HepG2 (cell line): Measurements from ENCODE around the gene MYL11. TPM values are rescaled to one million over a fixed set of nuclear protein-coding genes. Genes with fewer than 3 reads are reported as not detected.

Experiments
- CBFB ChIP-seq: sonication (generic); formaldehyde crosslinking; IDR thresholded peaks from 2 replicates; pipeline ENCODE4 v1.4.0; 2020; ENCODE audit warnings: missing genetic modification reagents
- CBX2 ChIP-seq, 2 experiments: fragments of 200-600 bp in 1 of 2; sonication (generic); formaldehyde crosslinking in 1 of 2; IDR thresholded peaks; 2 replicates each; pipeline versions ENCODE4 v1.7.0 to v1.8.1; 2018 to 2022; ENCODE audit warnings: low read depth in 2 of 2, low read length in 1 of 2, mild to moderate bottlenecking in 1 of 2, missing genetic modification reagents in 1 of 2
- GPN1 ChIP-seq: sonication (generic); formaldehyde crosslinking; IDR thresholded peaks from 2 replicates; pipeline ENCODE4 v1.5.1; 2020; ENCODE audit warnings: missing genetic modification reagents, borderline replicate concordance
- HOXD1 ChIP-seq: sonication (generic); formaldehyde crosslinking; IDR thresholded peaks from 2 replicates; pipeline ENCODE4 v1.5.0; 2020; ENCODE audit warnings: missing genetic modification reagents
- KAT2B ChIP-seq: fragments of 150-350 bp; IDR thresholded peaks from 2 replicates; pipeline ENCODE4 v1.6.1; 2014; ENCODE audit warnings: low read depth, low read length, borderline replicate concordance
- MAFG ChIP-seq: sonication (generic); formaldehyde crosslinking; IDR thresholded peaks from 2 replicates; pipeline ENCODE4 v1.5.1; 2020; ENCODE audit warnings: mild to moderate bottlenecking, missing genetic modification reagents
- MAZ ChIP-seq, 2 experiments: sonication (generic) in 1 of 2; formaldehyde crosslinking in 1 of 2; IDR thresholded peaks; 2 replicates each; pipeline versions ENCODE4 v1.5.0 to v1.6.1; 2012 to 2020; ENCODE audit warnings: low read depth in 2 of 2, mild to moderate bottlenecking in 2 of 2, borderline replicate concordance in 1 of 2, improper control_type of control experiment in 1 of 2, low read length in 1 of 2, missing genetic modification reagents in 1 of 2, moderate library complexity in 1 of 2
- MIXL1 ChIP-seq: IDR thresholded peaks from 2 replicates; pipeline ENCODE4 v1.6.1; 2016
- NFRKB ChIP-seq: fragments of 450-650 bp; IDR thresholded peaks from 2 replicates; pipeline ENCODE4 v1.6.1; 2017
- PATZ1 ChIP-seq: sonication (generic); formaldehyde crosslinking; IDR thresholded peaks from 2 replicates; pipeline ENCODE4 v1.4.0; 2020; ENCODE audit warnings: missing genetic modification reagents
- POLR2AphosphoS2 ChIP-seq: IDR thresholded peaks from 2 replicates; pipeline ENCODE4 v1.6.1; 2011; ENCODE audit warnings: low read depth, low read length, improper control_type of control experiment
- PRPF4 ChIP-seq: fragments of 200-400 bp; formaldehyde crosslinking; IDR thresholded peaks from 2 replicates; pipeline ENCODE4 v1.6.1; 2016; ENCODE audit warnings: low read length, low read depth; ENCODE audit not compliant: poor library complexity, severe bottlenecking
- SMC3 ChIP-seq: IDR thresholded peaks from 2 replicates; pipeline ENCODE4 v1.6.1; 2011; ENCODE audit warnings: low read length, improper control_type of control experiment
- TOPORS ChIP-seq: sonication (generic); formaldehyde crosslinking; IDR thresholded peaks from 2 replicates; pipeline ENCODE4 v1.8.0; 2023; ENCODE audit warnings: mild to moderate bottlenecking, missing genetic modification reagents
- ZBTB7B ChIP-seq: sonication (generic); formaldehyde crosslinking; IDR thresholded peaks from 2 replicates; pipeline ENCODE4 v1.4.0; 2020; ENCODE audit warnings: missing genetic modification reagents
- ZFYVE20 ChIP-seq: sonication (generic); formaldehyde crosslinking; IDR thresholded peaks from 2 replicates; pipeline ENCODE4 v1.8.0; 2023; ENCODE audit warnings: low read depth, mild to moderate bottlenecking, moderate library complexity, missing genetic modification reagents, borderline replicate concordance
- ZKSCAN5 ChIP-seq: sonication (generic); formaldehyde crosslinking; IDR thresholded peaks from 2 replicates; pipeline ENCODE4 v1.5.1; 2020; ENCODE audit warnings: mild to moderate bottlenecking, missing genetic modification reagents
- ZMYM2 ChIP-seq: sonication (generic); formaldehyde crosslinking; IDR thresholded peaks from 2 replicates; pipeline ENCODE4 v1.8.0; 2022; ENCODE audit warnings: mild to moderate bottlenecking, missing genetic modification reagents
- ZNF512 ChIP-seq: sonication (generic); formaldehyde crosslinking; IDR thresholded peaks from 2 replicates; pipeline ENCODE4 v1.4.0; 2020; ENCODE audit warnings: mild to moderate bottlenecking, missing genetic modification reagents
- ZNF562 ChIP-seq: sonication (generic); formaldehyde crosslinking; IDR thresholded peaks from 2 replicates; pipeline ENCODE4 v1.8.0; 2022; ENCODE audit warnings: missing genetic modification reagents, borderline replicate concordance
- ZNF724P ChIP-seq: sonication (generic); formaldehyde crosslinking; IDR thresholded peaks from 2 replicates; pipeline ENCODE4 v1.8.0; 2022; ENCODE audit warnings: missing genetic modification reagents, borderline replicate concordance
- ZNF850 ChIP-seq: sonication (generic); formaldehyde crosslinking; conservative IDR thresholded peaks from 2 replicates; pipeline ENCODE4 v1.9.0; 2021; ENCODE audit warnings: mild to moderate bottlenecking, missing genetic modification reagents
- polyA plus RNA-seq, 8 experiments: library from polyadenylated mRNA; depleted of rRNA in 3 of 8; stranded (reverse) in 7 of 8; unstranded in 1 of 8; fragments of >200 nt; fragmentation: Illumina TruSeq in 4 of 8; extraction: Trizol in 4 of 8; gene quantifications; 2 replicates each; pipeline versions ENCODE4 v1.2.1 to v1.2.3, GENCODE V29; 2011 to 2016; ENCODE audit warnings: low read depth in 4 of 8, missing spikeins in 1 of 8, mixed read lengths in 1 of 8; ENCODE audit not compliant: insufficient read depth in 1 of 8
- total RNA-seq, 5 experiments: library from RNA; depleted of rRNA; stranded (reverse); fragments of >200 nt; fragmentation: Illumina TruSeq; extraction: Trizol; gene quantifications; 2 replicates each; pipeline ENCODE4 v1.2.3, GENCODE V29; 2016; ENCODE audit warnings: low read depth in 1 of 5
- TF ChIP-seq, protein P1 (sequence below): sonication (generic); formaldehyde crosslinking; IDR thresholded peaks from 2 replicates; pipeline ENCODE4 v1.4.0; 2020; ENCODE audit warnings: missing genetic modification reagents
- TF ChIP-seq, protein P2 (sequence below): sonication (generic); formaldehyde crosslinking; IDR thresholded peaks from 2 replicates; pipeline ENCODE4 v1.4.0; 2020; ENCODE audit warnings: missing genetic modification reagents

MYL11 gene
- total and polyA plus RNA-seq, 2 of the 13 experiments (the other 11 are each of a cell fraction or from before 2014, with no cell fraction given) = not detected

- TF ChIP-seq TOPORS (CRISPR knock-in tag) (peak; percentile 79), HOXD1 (CRISPR knock-in tag) (peak; percentile 85), NFRKB (no peak), KAT2B (no peak), ZNF512 (CRISPR knock-in tag) (no peak), MAZ (IDR thresholded peaks at IDR 0.05; ENCODE audit: borderline replicate concordance, low read depth, low read length) (0 out of 2 replicates have a peak, but pooled peaks have one; percentile 10), MAZ (CRISPR knock-in tag; IDR thresholded peaks at IDR 0.05; ENCODE audit: low read depth) (peak; percentile 69; the same call in 1 of the 2 replicates), ZKSCAN5 (CRISPR knock-in tag) (no peak), MAFG (CRISPR knock-in tag) (no peak), ZNF850 (0 out of 2 replicates have a peak, but pooled peaks have one; percentile 16), SMC3 (0 out of 2 replicates have a peak, but pooled peaks have one; percentile 11), GPN1 (CRISPR knock-in tag) (no peak), PRPF4 (no peak), ZFYVE20 (CRISPR knock-in tag) (no peak), ZNF724P (no peak), MIXL1 (CRISPR knock-in tag) (peak; percentile 62; the same call in 1 of the 2 replicates), PATZ1 (peak; percentile 15; the same call in 1 of the 2 replicates), ZMYM2 (CRISPR knock-in tag) (peak; percentile 92), ZNF562 (CRISPR knock-in tag) (no peak), CBFB (CRISPR knock-in tag) (no peak), POLR2AphosphoS2 (peak; percentile 50; the same call in 1 of the 2 replicates), CBX2 (IDR thresholded peaks at IDR 0.05; ENCODE audit: low read depth, low read length) (no peak), CBX2 (CRISPR knock-in tag; IDR thresholded peaks at IDR 0.05; ENCODE audit: low read depth) (no peak), ZBTB7B (CRISPR knock-in tag) (no peak)
- TF ChIP-seq, protein P1, sequence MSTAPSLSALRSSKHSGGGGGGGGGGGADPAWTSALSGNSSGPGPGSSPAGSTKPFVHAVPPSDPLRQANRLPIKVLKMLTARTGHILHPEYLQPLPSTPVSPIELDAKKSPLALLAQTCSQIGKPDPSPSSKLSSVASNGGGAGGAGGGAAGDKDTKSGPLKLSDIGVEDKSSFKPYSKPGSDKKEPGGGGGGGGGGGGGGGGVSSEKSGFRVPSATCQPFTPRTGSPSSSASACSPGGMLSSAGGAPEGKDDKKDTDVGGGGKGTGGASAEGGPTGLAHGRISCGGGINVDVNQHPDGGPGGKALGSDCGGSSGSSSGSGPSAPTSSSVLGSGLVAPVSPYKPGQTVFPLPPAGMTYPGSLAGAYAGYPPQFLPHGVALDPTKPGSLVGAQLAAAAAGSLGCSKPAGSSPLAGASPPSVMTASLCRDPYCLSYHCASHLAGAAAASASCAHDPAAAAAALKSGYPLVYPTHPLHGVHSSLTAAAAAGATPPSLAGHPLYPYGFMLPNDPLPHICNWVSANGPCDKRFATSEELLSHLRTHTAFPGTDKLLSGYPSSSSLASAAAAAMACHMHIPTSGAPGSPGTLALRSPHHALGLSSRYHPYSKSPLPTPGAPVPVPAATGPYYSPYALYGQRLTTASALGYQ = peak; percentile 71
- TF ChIP-seq, protein P2, sequence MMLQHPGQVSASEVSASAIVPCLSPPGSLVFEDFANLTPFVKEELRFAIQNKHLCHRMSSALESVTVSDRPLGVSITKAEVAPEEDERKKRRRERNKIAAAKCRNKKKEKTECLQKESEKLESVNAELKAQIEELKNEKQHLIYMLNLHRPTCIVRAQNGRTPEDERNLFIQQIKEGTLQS (CRISPR knock-in tag) = 0 out of 2 replicates have a peak, but pooled peaks have one; percentile 14
Observed at GRCh38 chr16:30355144-30355953, 19.3 kb upstream of the MYL11 start, which contains the start of gene CD2BP2 (continued).
